CD4-positive, CD25-positive, alpha-beta regulatory T cell (primary cell): Measurements from ENCODE around the gene CDK2. TPM values are rescaled to one million over a fixed set of nuclear protein-coding genes. Genes with fewer than 3 reads are reported as not detected.

Source experiments
- ATAC-seq, 2 donors: fragments of 150-1000 bp; cut with Tn5 transposase; one replicate each; pipeline ENCODE4 v1.10.0; 2021; ENCODE audit warnings: low read depth in 2 of 2, moderate number of reproducible peaks in 2 of 2, moderate library complexity in 1 of 2
- DNase-seq, 3 donors: peaks; one replicate each; pipeline versions ENCODE4 v3.0.0 to v3.0.0-alpha.2; 2012 to 2022; ENCODE audit warnings: mixed read lengths in 1 of 3
- H3K27ac ChIP-seq: one replicate; pipeline ENCODE4 v1.7.0; 2013; ENCODE audit warnings: mild to moderate bottlenecking, low read length; ENCODE audit not compliant: insufficient read depth, poor library complexity, severe bottlenecking
- H3K27me3 ChIP-seq: one replicate; pipeline ENCODE4 v1.7.0; 2013; ENCODE audit warnings: low read length; ENCODE audit not compliant: control insufficient read depth, insufficient read depth
- H3K36me3 ChIP-seq: one replicate; pipeline ENCODE4 v1.7.0; 2013; ENCODE audit warnings: mild to moderate bottlenecking, low read length, moderate library complexity; ENCODE audit not compliant: control insufficient read depth, insufficient read depth
- H3K4me1 ChIP-seq: 2 replicates; pipeline ENCODE4 v1.7.0; 2013; ENCODE audit warnings: mild to moderate bottlenecking, low read length; ENCODE audit not compliant: insufficient read depth, control insufficient read depth, poor library complexity, severe bottlenecking
- H3K4me3 ChIP-seq: one replicate; pipeline ENCODE4 v1.7.0; 2013; ENCODE audit warnings: low read depth, mild to moderate bottlenecking, low read length, moderate library complexity
- H3K9me3 ChIP-seq, 2 experiments: 1 replicate in 1 of 2; 2 replicates in 1 of 2; pipeline ENCODE4 v1.7.0; 2013; ENCODE audit warnings: low read length in 2 of 2, mild to moderate bottlenecking in 1 of 2, moderate library complexity in 1 of 2; ENCODE audit not compliant: control insufficient read depth in 2 of 2
- H3K27ac Mint-ChIP-seq, 3 donors: one replicate each; pipeline ENCODE4 v1.8.0; 2020 to 2022; ENCODE audit warnings: mild to moderate bottlenecking in 3 of 3, mixed read lengths in 3 of 3, moderate library complexity in 2 of 3
- H3K27me3 Mint-ChIP-seq: one replicate; pipeline ENCODE4 v1.8.0; 2022; ENCODE audit warnings: mild to moderate bottlenecking, mixed read lengths
- H3K36me3 Mint-ChIP-seq: one replicate; pipeline ENCODE4 v1.8.0; 2020; ENCODE audit warnings: mixed read lengths
- H3K4me1 Mint-ChIP-seq, 4 donors: one replicate each; pipeline ENCODE4 v1.8.0; 2020 to 2022; ENCODE audit warnings: mixed read lengths in 4 of 4, mild to moderate bottlenecking in 1 of 4
- H3K4me3 Mint-ChIP-seq, 4 donors: one replicate each; pipeline ENCODE4 v1.8.0; 2020 to 2022; ENCODE audit warnings: mild to moderate bottlenecking in 4 of 4, mixed read lengths in 4 of 4, moderate library complexity in 3 of 4
- H3K9me3 Mint-ChIP-seq, 7 donors: one replicate each; pipeline ENCODE4 v1.8.0; 2020 to 2022; ENCODE audit warnings: mixed read lengths in 7 of 7, mild to moderate bottlenecking in 3 of 7, moderate library complexity in 2 of 7
- polyA plus RNA-seq, 4 donors: library from polyadenylated mRNA; unstranded; fragments of 300-500 nt; fragmentation: Illumina TruSeq; gene quantifications; one replicate each; pipeline ENCODE4 v1.2.3, GENCODE V29; 2021
- total RNA-seq: library from RNA; stranded (reverse); gene quantifications from one replicate; pipeline ENCODE4 v1.2.3, GENCODE V29; 2022

The CDK2 gene
- total and polyA plus RNA-seq, 5 donors from 2014 or later = 8.4 to 28.0 (median 10.7) TPM

DNA sequence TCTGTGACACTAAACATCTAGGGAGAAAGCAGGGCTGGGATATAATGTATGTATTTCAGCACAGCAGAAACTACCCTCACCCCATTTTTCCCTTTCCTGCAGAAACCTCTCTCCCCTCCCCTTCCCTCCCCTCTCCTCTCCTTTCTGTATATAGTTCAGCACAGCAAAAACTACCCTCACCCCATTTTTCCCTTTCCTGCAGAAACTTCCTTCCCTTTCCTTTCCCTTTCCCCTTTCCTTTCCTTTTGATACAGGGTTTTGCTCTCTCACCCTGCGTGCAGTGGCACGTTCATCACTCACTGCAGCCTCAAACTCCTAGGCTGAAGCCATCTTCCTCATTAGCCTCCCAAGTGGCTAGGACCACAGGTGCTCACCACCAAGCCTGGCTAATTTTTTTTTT is 2.9 kb upstream of the CDK2 start:
- Mint-ChIP-seq H3K4me3 (peak overlapping the region in 1 of 4 donors; percentile 29), H3K36me3 (no peaks in the 10 kb centered on the region), H3K4me1 (peaks cover 17 to 34% (median 24%) of the 10 kb centered on the region in 4 donors), H3K9me3 (no peaks in the 10 kb centered on the region), H3K27ac (no peak overlapping the region), H3K27me3 (no peaks in the 10 kb centered on the region)
- no peaks in the 10 kb centered on the region for H3K27me3 ChIP-seq
- no peak overlapping the region for H3K27ac ChIP-seq
- H3K36me3 ChIP-seq = no peaks in the 10 kb centered on the region
- H3K4me1 ChIP-seq = peaks cover 19% of the 10 kb centered on the region
- ATAC-seq (no peak), DNase-seq (no peak)
- H3K4me3 ChIP-seq = no peak overlapping the region
- H3K9me3 ChIP-seq = no peaks in the 10 kb centered on the region

DNA sequence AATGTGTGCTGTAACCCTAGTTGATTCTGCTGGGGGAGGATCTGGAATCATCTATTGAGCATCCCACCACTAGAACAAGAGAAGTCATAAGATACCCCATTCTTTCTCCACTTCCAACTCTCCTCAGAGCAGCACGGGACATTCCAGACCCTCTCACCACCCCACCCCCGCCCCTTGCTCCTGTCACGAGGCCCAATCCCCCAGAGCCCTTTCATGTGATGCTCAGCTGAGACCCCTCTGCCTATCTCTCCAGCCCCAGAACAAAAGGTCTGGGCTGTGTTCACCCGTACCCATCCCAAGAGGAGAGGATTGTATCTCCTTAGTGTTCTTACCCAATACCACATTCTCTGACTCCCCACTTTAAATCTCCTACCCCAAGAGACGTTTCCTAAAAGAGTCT is 1.4 kb upstream of the CDK2 start:
- Mint-ChIP-seq H3K4me3 (peak overlapping the region; percentile 58 to 94 (median 91)), H3K27me3 (no peaks in the 10 kb centered on the region), H3K36me3 (no peaks in the 10 kb centered on the region), H3K4me1 (peaks cover 17 to 35% (median 26%) of the 10 kb centered on the region in 4 donors), H3K27ac (peak overlapping the region in 2 of 3 donors; percentile 39 to 95), H3K9me3 (no peaks in the 10 kb centered on the region)
- H3K4me1 ChIP-seq = peaks cover 19% of the 10 kb centered on the region
- H3K36me3 ChIP-seq = peaks cover 2% of the 10 kb centered on the region
- no peaks in the 10 kb centered on the region for H3K27me3 ChIP-seq
- no peak for DNase-seq
- no peak overlapping the region for H3K4me3 ChIP-seq
- no peak overlapping the region for H3K27ac ChIP-seq
- H3K9me3 ChIP-seq = no peaks in the 10 kb centered on the region
- no peak for ATAC-seq

- H3K4me1 Mint-ChIP-seq = peaks cover 17 to 37% (median 27%) of the 10 kb centered on the region in 4 donors
- peak within 1 kb of the TSS; percentile 79 for H3K4me3 ChIP-seq
- peaks cover 19% of the 10 kb centered on the region for H3K4me1 ChIP-seq
- H3K4me3 Mint-ChIP-seq = peak within 1 kb of the TSS; percentile 90 to 97 (median 93)
- H3K27me3 ChIP-seq = no peaks in the 10 kb centered on the region
- H3K36me3 Mint-ChIP-seq = no peaks in the 10 kb centered on the region
- peaks cover 2% of the 10 kb centered on the region for H3K36me3 ChIP-seq
- no peak for DNase-seq
- H3K9me3 ChIP-seq = no peaks in the 10 kb centered on the region
- H3K27ac ChIP-seq = peak within 1 kb of the TSS; percentile 73
- no peak for ATAC-seq
- H3K27me3 Mint-ChIP-seq = no peaks in the 10 kb centered on the region
- H3K9me3 Mint-ChIP-seq = no peaks in the 10 kb centered on the region
- peak within 1 kb of the TSS; percentile 92 to 95 (median 95) for H3K27ac Mint-ChIP-seq
Observed at GRCh38 chr12:55965941-55966407, 656 bp upstream of the CDK2 start, which contains the start of gene PMEL. TSS of gene PMEL (minus strand) at chr12:55966042. CDS start at chr12:55966011, 31 bp downstream.

DNA sequence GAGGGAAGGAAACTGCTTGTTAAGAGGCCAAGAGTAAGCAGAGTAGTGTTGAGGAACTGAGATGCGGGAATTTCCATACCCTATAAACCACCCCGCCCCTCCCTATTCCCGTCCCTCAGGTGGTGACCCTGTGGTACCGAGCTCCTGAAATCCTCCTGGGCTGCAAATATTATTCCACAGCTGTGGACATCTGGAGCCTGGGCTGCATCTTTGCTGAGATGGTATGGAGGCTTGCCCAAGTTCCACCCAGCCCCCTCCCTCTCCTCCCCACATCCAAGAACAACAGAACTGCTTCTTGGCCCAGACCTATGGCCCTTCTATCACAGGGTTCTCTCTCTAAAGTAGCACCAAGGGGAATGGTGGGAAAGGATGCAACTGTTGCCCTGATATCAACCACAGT is 2.7 kb downstream of the CDK2 start:
- Mint-ChIP-seq H3K4me1 (peaks cover 17 to 37% (median 27%) of the 10 kb centered on the region in 4 donors), H3K27me3 (no peaks in the 10 kb centered on the region), H3K9me3 (no peaks in the 10 kb centered on the region), H3K27ac (peak overlapping the region in 2 of 3 donors; percentile 32 to 69), H3K4me3 (peak overlapping the region in 2 of 4 donors; percentile 40 to 92), H3K36me3 (no peaks in the 10 kb centered on the region)
- no peak for DNase-seq
- ATAC-seq = no peak
- Histone ChIP-seq H3K9me3 (no peaks in the 10 kb centered on the region), H3K27ac (no peak overlapping the region), H3K27me3 (no peaks in the 10 kb centered on the region), H3K4me3 (no peak overlapping the region), H3K4me1 (peaks cover 33% of the 10 kb centered on the region), H3K36me3 (peaks cover 2% of the 10 kb centered on the region)

DNA sequence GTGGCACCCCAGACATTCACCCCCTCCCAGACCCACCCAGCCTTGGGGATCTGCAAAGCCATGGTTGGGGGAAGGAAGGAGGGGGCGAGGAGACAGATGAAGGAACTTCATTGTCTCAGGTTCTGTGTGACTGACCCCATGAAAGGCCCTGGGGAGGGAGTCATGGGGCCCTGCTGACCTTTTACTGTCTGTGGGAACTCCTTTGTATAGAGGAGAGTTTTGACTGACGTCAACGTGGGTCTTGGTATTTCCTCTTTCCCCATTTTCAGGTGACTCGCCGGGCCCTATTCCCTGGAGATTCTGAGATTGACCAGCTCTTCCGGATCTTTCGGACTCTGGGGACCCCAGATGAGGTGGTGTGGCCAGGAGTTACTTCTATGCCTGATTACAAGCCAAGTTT is 4.1 kb downstream of the CDK2 start:
- DNase-seq = no peak
- no peak overlapping the region for H3K4me3 Mint-ChIP-seq
- H3K27me3 ChIP-seq = no peaks in the 10 kb centered on the region
- no peaks in the 10 kb centered on the region for H3K27me3 Mint-ChIP-seq
- H3K4me3 ChIP-seq = no peak overlapping the region
- H3K9me3 ChIP-seq = no peaks in the 10 kb centered on the region
- peaks cover 2% of the 10 kb centered on the region for H3K36me3 ChIP-seq
- peak overlapping the region in 1 of 3 donors; percentile 31 for H3K27ac Mint-ChIP-seq
- ATAC-seq = no peak
- H3K36me3 Mint-ChIP-seq = no peaks in the 10 kb centered on the region
- H3K27ac ChIP-seq = no peak overlapping the region
- H3K9me3 Mint-ChIP-seq = no peaks in the 10 kb centered on the region
- H3K4me1 Mint-ChIP-seq = peaks cover 18 to 32% (median 24%) of the 10 kb centered on the region in 4 donors
- peaks cover 44% of the 10 kb centered on the region for H3K4me1 ChIP-seq

DNA sequence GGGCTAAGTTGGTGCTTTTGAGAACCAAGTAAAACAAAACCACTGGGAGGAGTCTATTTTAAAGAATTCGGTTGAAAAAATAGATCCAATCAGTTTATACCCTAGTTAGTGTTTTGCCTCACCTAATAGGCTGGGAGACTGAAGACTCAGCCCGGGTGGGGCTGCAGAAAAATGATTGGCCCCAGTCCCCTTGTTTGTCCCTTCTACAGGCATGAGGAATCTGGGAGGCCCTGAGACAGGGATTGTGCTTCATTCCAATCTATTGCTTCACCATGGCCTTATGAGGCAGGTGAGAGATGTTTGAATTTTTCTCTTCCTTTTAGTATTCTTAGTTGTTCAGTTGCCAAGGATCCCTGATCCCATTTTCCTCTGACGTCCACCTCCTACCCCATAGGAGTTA is 5.4 kb downstream of the CDK2 start:
- peak overlapping the region; percentile 87 for H3K4me3 ChIP-seq
- Mint-ChIP-seq H3K4me3 (no peak overlapping the region), H3K27me3 (no peaks in the 10 kb centered on the region), H3K27ac (peak overlapping the region in 1 of 3 donors; percentile 65), H3K4me1 (peaks cover 15 to 30% (median 25%) of the 10 kb centered on the region in 4 donors), H3K9me3 (no peaks in the 10 kb centered on the region), H3K36me3 (peaks cover 4% of the 10 kb centered on the region)
- peaks cover 2% of the 10 kb centered on the region for H3K36me3 ChIP-seq
- ATAC-seq (no peak), DNase-seq (no peak)
- H3K27ac ChIP-seq = peak overlapping the region; percentile 16
- peaks cover 38% of the 10 kb centered on the region for H3K4me1 ChIP-seq
- no peaks in the 10 kb centered on the region for H3K9me3 ChIP-seq
- no peaks in the 10 kb centered on the region for H3K27me3 ChIP-seq

- Histone ChIP-seq H3K4me1 (peaks cover 34% of the 10 kb centered on the region), H3K36me3 (peaks cover 2% of the 10 kb centered on the region), H3K4me3 (peak overlapping the region; percentile 87), H3K9me3 (no peaks in the 10 kb centered on the region), H3K27me3 (no peaks in the 10 kb centered on the region), H3K27ac (peak overlapping the region; percentile 90)
- no peaks in the 10 kb centered on the region for H3K9me3 Mint-ChIP-seq
- peaks cover 4% of the 10 kb centered on the region for H3K36me3 Mint-ChIP-seq
- no peaks in the 10 kb centered on the region for H3K27me3 Mint-ChIP-seq
- ATAC-seq (no peak), DNase-seq (no peak)
- peak overlapping the region in 1 of 3 donors; percentile 65 for H3K27ac Mint-ChIP-seq
- peaks cover 15 to 30% (median 26%) of the 10 kb centered on the region in 4 donors for H3K4me1 Mint-ChIP-seq
- H3K4me3 Mint-ChIP-seq = no peak overlapping the region
Observed at GRCh38 chr12:55972456-55972855, 5.8 kb downstream of the CDK2 start.
